Left lung (tissue), 10 donors: ENCODE measurements around the gene ROBO4. TPM values are rescaled to one million over a fixed set of nuclear protein-coding genes. Genes with fewer than 3 reads are reported as not detected.

Experiments
- ATAC-seq: fragments of 200-7000 bp; cut with Tn5 transposase; one replicate; pipeline ENCODE4 v1.9.1; 2020; ENCODE audit warnings: moderate library complexity
- DNase-seq, 4 donors: peaks; one replicate each; pipeline ENCODE4 v3.0.0-alpha.2; 2013 to 2020
- H3K27ac ChIP-seq, 2 donors: fragments of 200-600 bp; sonication (generic) in 1 of 2; one replicate each; pipeline versions ENCODE4 v1.5.0 to v1.8.0; 2020 to 2021
- H3K27me3 ChIP-seq, 2 donors: fragments of 200-600 bp; sonication (generic) in 1 of 2; one replicate each; pipeline versions ENCODE4 v1.5.0 to v1.8.0; 2020 to 2021
- H3K36me3 ChIP-seq, 2 donors: fragments of 200-600 bp; sonication (generic) in 1 of 2; one replicate each; pipeline versions ENCODE4 v1.5.0 to v1.8.0; 2020 to 2021
- H3K4me1 ChIP-seq, 2 donors: fragments of 200-600 bp; one replicate each; pipeline ENCODE4 v1.8.0; 2021
- H3K4me3 ChIP-seq, 2 donors: fragments of 200-600 bp; sonication (generic) in 1 of 2; one replicate each; pipeline versions ENCODE4 v1.5.0 to v1.8.0; 2020 to 2021; ENCODE audit warnings: mild to moderate bottlenecking in 1 of 2
- H3K9me3 ChIP-seq, 2 donors: fragments of 200-600 bp; sonication (generic) in 1 of 2; one replicate each; pipeline versions ENCODE4 v1.5.0 to v1.8.0; 2020 to 2021
- CTCF ChIP-seq, 2 donors: fragments of 200-600 bp; sonication (generic) in 1 of 2; IDR thresholded peaks; one replicate each; pipeline versions ENCODE4 v1.5.0 to v1.8.0; 2021; ENCODE audit warnings: antibody characterized with exemption in 2 of 2
- intact Hi-C, 2 donors: fragments of 100-400 bp; cut with DNase I; formaldehyde crosslinking; loops; one replicate each; pipeline versions ENCODE4 v1.11.2 to v1.14.2; 2022
- polyA plus RNA-seq, 6 donors: library from polyadenylated mRNA; unstranded; fragments of 120-200 nt; gene quantifications; one replicate each; pipeline ENCODE4 v1.2.1, GENCODE V29; 2013; ENCODE audit not compliant: insufficient read length in 6 of 6
- total RNA-seq, 2 donors: library from RNA; stranded (reverse); fragmentation: NEBNext Ultra II Directional; extraction: Animal tissue kit (Norgen Biotek cat#: 25700); gene quantifications; one replicate each; pipeline ENCODE4 v1.2.1, GENCODE V29; 2021
- donor health status: DM: no; HTN: yes; CAD: no.
- donor health status: DM: no; HTN: no; CAD: no.

Gene ROBO4
- total and polyA plus RNA-seq, 8 donors: 31.1 to 61.9 (median 44.1) TPM

GRCh38 chr11:124891373-124891861 lies 6.2 kb downstream of the ROBO4 start:
- no peaks in the 10 kb centered on the region for H3K36me3 ChIP-seq
- peaks cover 0 to 14% of the 10 kb centered on the region in 2 donors for H3K4me1 ChIP-seq
- ATAC-seq: no peak
- H3K27ac ChIP-seq: no peak overlapping the region
- no peaks in the 10 kb centered on the region for H3K9me3 ChIP-seq
- DNase-seq: peak in 1 of 4 donors; percentile 71
- intact Hi-C loops: no loop called here
- no peak for TF ChIP-seq CTCF (IDR thresholded peaks at IDR 0.05)
- no peak overlapping the region for H3K4me3 ChIP-seq
- H3K27me3 ChIP-seq: no peaks in the 10 kb centered on the region

- ATAC-seq (no peak), DNase-seq (no peak)
- Histone ChIP-seq H3K36me3 (no peaks in the 10 kb centered on the region), H3K27ac (no peak overlapping the region), H3K9me3 (no peaks in the 10 kb centered on the region), H3K4me3 (no peak overlapping the region), H3K27me3 (no peaks in the 10 kb centered on the region), H3K4me1 (peaks cover 0 to 14% of the 10 kb centered on the region in 2 donors)
- intact Hi-C loops: no loop called here
- no peak for TF ChIP-seq CTCF (IDR thresholded peaks at IDR 0.05)
Observed at GRCh38 chr11:124890683-124891372, 6.8 kb downstream of the ROBO4 start.

- no peak overlapping the region for H3K4me3 ChIP-seq
- ATAC-seq (no peak), DNase-seq (no peak)
- no peaks in the 10 kb centered on the region for H3K9me3 ChIP-seq
- H3K36me3 ChIP-seq: no peaks in the 10 kb centered on the region
- no peaks in the 10 kb centered on the region for H3K27me3 ChIP-seq
- H3K4me1 ChIP-seq: peaks cover 0 to 14% of the 10 kb centered on the region in 2 donors
- intact Hi-C loops: no loop called here
- H3K27ac ChIP-seq: no peak overlapping the region
- no peak for TF ChIP-seq CTCF (IDR thresholded peaks at IDR 0.05)
Observed at GRCh38 chr11:124890151-124890550, 7.5 kb downstream of the ROBO4 start.

GRCh38 chr11:124889191-124890091 lies 8.2 kb downstream of the ROBO4 start:
- Histone ChIP-seq H3K27ac (no peak overlapping the region), H3K4me1 (peaks cover 0 to 17% of the 10 kb centered on the region in 2 donors), H3K9me3 (no peaks in the 10 kb centered on the region), H3K27me3 (no peaks in the 10 kb centered on the region), H3K36me3 (no peaks in the 10 kb centered on the region), H3K4me3 (no peak overlapping the region)
- DNase-seq (no peak), ATAC-seq (no peak)
- intact Hi-C loops: no loop called here
- TF ChIP-seq CTCF (IDR thresholded peaks at IDR 0.05): no peak

GRCh38 chr11:124887667-124888013 lies 10.0 kb downstream of the ROBO4 start:
- peaks cover 0 to 20% of the 10 kb centered on the region in 2 donors for H3K4me1 ChIP-seq
- no peak overlapping the region for H3K27ac ChIP-seq
- intact Hi-C loops: no loop called here
- DNase-seq: no peak
- no peaks in the 10 kb centered on the region for H3K9me3 ChIP-seq
- no peak overlapping the region for H3K4me3 ChIP-seq
- H3K36me3 ChIP-seq: no peaks in the 10 kb centered on the region
- no peak for TF ChIP-seq CTCF (IDR thresholded peaks at IDR 0.05)
- no peak for ATAC-seq
- H3K27me3 ChIP-seq: no peaks in the 10 kb centered on the region
